Stimulated activated naive B cell treated with anti-CD40 and anti-IgM and Interleukin-4, amounts not matched to agents 10 μg/mL and 1 μg/mL and 100 μg/mL, for 72 hours (primary cell): ENCODE data around the gene SSX4B.
"Not testable (repeated sequence)": the region's sequence is repeated elsewhere in the genome, so short reads cannot be mapped to it uniquely, and the experiment has no call there.

Experiments used
- ATAC-seq, 2 donors: fragments of 150-1000 bp; cut with Tn5 transposase; replicated peaks; 2 replicates each; pipeline ENCODE4 v1.10.0; 2021; ENCODE audit warnings: moderate library complexity in 1 of 2
- DNase-seq: peaks from one replicate; pipeline ENCODE4 v3.0.0; 2021
- H3K27ac Mint-ChIP-seq: one replicate; pipeline ENCODE4 v1.8.0; 2022; ENCODE audit warnings: mild to moderate bottlenecking, mixed read lengths
- H3K27me3 Mint-ChIP-seq, 2 donors: one replicate each; pipeline ENCODE4 v1.8.0; 2022; ENCODE audit warnings: mixed read lengths in 2 of 2
- H3K36me3 Mint-ChIP-seq, 2 donors: one replicate each; pipeline ENCODE4 v1.8.0; 2022; ENCODE audit warnings: mixed read lengths in 2 of 2, mild to moderate bottlenecking in 1 of 2
- H3K4me1 Mint-ChIP-seq, 2 donors: one replicate each; pipeline ENCODE4 v1.8.0; 2022; ENCODE audit warnings: mixed read lengths in 2 of 2, mild to moderate bottlenecking in 1 of 2
- H3K4me3 Mint-ChIP-seq, 2 donors: one replicate each; pipeline ENCODE4 v1.8.0; 2022; ENCODE audit warnings: mild to moderate bottlenecking in 2 of 2, mixed read lengths in 2 of 2, moderate library complexity in 1 of 2
- H3K9me3 Mint-ChIP-seq, 2 donors: one replicate each; pipeline ENCODE4 v1.8.0; 2022; ENCODE audit warnings: mixed read lengths in 2 of 2, mild to moderate bottlenecking in 1 of 2

SSX4B gene

DNA sequence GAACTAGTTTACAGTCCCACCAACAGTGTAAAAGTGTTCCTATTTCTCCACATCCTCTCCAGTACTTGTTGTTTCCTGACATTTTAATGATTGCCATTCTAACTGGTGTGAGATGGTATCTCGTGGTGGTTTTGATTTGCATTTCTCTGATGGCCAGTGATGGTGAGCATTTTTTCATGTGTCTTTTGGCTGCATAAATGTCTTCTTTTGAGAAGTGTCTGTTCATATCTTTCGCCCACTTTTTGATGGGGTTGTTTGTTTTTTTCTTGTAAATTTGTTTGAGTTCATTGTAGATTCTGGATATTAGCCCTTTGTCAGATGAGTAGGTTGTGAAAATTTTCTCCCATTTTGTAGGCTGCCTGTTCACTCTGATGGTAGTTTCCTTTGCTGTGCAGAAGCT lies 14.8 kb downstream of the SSX4B start:
- H3K4me3 Mint-ChIP-seq, H3K27me3 Mint-ChIP-seq, DNase-seq, H3K9me3 Mint-ChIP-seq, H3K36me3 Mint-ChIP-seq, H3K27ac Mint-ChIP-seq, ATAC-seq, H3K4me1 Mint-ChIP-seq: not testable (repeated sequence)

DNA sequence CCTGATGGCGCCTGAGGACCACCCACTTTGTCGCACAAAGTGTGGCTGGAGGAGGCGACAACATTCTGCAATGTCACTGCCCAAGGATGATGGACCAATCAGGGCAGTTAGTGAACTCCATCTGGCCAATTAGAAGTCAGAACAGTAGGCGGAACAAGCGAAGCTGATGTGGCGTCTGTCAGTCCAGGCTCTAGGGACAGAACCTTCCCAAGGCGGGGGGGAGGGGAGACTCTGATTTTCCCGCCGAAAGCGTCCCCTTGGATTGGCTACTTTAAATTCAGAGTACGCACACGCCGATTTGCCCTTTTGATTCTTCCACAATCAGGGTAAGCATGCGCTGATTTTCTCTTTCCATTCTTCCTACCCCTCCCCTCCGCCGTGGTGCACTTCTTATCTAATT lies 28.5 kb downstream of the SSX4B start, which contains the start of gene SSX4:
Gene SSX4 (plus strand): TSS at position 301 of the 400 bp plus-strand sequence. CDS start 515 bp downstream, outside the sequence.
- not testable (repeated sequence) for H3K4me1 Mint-ChIP-seq, H3K27me3 Mint-ChIP-seq, H3K27ac Mint-ChIP-seq, DNase-seq, ATAC-seq, H3K36me3 Mint-ChIP-seq, H3K9me3 Mint-ChIP-seq, H3K4me3 Mint-ChIP-seq

DNA sequence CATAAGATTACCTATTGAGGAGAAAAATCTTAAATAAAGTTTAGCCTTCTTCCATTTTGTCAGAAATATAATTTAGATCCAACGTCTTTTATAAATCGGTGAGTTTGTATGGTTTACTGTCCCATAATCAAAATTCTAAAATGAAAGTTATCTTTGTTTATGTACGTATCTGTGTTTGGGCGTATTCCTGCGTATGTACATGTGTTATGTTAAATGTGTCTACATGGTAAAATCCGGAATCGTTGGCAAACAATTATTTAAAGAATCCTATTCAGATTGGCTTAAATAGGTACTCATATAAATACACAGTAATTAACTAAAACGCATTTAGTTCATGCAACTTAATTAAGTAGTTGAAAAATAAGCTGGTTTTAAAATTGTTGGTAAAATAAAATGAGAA lies 41.4 kb downstream of the SSX4B start:
- H3K4me3 Mint-ChIP-seq, ATAC-seq, H3K9me3 Mint-ChIP-seq, H3K27me3 Mint-ChIP-seq, H3K4me1 Mint-ChIP-seq, DNase-seq, H3K27ac Mint-ChIP-seq, H3K36me3 Mint-ChIP-seq: not testable (repeated sequence)

DNA sequence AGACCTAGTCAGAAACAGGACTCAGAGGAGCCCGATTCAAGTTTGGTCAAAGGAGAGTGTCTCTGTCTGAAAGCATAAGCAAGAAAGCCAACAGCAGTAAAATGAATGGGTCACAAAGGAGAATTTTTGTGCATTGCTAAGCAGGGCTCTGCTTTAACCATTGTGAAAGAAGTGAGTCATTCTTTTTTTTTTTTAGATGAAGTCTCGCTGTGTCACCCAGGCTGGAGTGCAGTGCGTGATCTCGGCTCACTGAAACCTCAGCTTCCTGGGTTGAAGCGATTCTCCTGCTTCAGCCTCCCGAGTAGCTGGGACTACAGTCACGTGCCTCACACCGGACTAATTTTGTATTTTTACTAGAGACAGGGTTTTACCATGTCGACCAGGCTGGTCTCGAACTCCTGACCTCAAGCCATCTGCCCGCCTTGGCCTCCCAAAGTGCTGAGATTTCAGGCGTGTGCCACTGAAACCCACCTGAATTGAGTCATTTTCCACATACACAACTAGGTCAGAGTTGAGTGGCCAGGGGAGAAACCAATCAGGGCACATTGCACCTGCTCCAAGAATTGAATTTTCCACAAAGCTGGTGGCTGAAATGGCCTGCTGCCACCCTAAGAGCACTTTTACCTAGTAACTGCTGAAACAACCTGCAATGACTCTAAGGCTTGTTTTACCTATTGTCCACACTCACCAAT lies 43.9 kb downstream of the SSX4B start:
- not testable (repeated sequence) for H3K4me1 Mint-ChIP-seq, H3K36me3 Mint-ChIP-seq, H3K4me3 Mint-ChIP-seq, H3K27ac Mint-ChIP-seq, DNase-seq, H3K9me3 Mint-ChIP-seq, H3K27me3 Mint-ChIP-seq
- ATAC-seq: peak in 1 of 2 donors; percentile 53

DNA sequence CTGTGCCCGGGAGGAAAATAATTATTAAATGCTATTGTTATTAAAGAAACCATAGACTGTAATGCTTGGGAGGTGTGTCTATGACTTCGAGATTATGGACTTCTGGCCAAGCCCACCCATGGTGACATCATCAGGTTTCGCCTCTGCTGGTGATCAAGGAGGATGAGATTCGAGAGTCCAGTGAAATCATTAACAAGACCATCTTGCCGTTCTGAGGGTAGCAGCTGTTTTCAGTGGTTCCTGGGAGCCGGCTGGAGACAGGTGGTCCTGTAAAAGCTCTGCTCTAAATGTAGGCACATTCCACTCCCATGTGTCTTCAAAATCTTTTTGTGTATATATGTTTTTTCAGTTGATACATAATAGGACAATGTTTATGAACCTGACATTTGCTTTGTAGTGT lies 52.5 kb downstream of the SSX4B start:
- not testable (repeated sequence) for ATAC-seq, H3K4me3 Mint-ChIP-seq, H3K36me3 Mint-ChIP-seq, H3K4me1 Mint-ChIP-seq, H3K9me3 Mint-ChIP-seq, H3K27ac Mint-ChIP-seq, DNase-seq, H3K27me3 Mint-ChIP-seq

DNA sequence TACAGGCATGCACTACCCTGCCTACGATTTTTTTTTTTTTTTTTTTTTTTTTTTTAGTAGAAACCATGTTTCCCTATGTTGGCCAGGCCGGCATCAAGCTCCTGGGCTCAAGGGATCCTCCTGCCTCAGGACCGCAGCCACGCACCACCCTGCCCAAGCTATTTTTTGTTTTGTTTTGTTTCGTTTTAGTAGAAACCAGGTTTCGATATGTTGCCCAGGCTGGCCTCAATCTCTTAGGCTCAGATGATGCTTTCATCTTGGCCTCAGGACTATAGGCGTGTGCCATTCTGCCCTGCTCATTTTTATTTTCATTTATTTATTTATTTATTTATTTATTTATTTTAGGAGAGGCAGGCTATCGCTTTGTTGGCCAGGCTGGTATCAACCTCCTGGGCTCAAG lies 54.1 kb downstream of the SSX4B start:
- H3K4me1 Mint-ChIP-seq: no peaks in the 10 kb centered on the region
- no peaks in the 10 kb centered on the region for H3K9me3 Mint-ChIP-seq
- no peak for ATAC-seq
- H3K27ac Mint-ChIP-seq: no peak overlapping the region
- no peak overlapping the region for H3K4me3 Mint-ChIP-seq
- DNase-seq: no peak
- H3K27me3 Mint-ChIP-seq: peaks cover 0 to 4% of the 10 kb centered on the region in 2 donors
- no peaks in the 10 kb centered on the region for H3K36me3 Mint-ChIP-seq

DNA sequence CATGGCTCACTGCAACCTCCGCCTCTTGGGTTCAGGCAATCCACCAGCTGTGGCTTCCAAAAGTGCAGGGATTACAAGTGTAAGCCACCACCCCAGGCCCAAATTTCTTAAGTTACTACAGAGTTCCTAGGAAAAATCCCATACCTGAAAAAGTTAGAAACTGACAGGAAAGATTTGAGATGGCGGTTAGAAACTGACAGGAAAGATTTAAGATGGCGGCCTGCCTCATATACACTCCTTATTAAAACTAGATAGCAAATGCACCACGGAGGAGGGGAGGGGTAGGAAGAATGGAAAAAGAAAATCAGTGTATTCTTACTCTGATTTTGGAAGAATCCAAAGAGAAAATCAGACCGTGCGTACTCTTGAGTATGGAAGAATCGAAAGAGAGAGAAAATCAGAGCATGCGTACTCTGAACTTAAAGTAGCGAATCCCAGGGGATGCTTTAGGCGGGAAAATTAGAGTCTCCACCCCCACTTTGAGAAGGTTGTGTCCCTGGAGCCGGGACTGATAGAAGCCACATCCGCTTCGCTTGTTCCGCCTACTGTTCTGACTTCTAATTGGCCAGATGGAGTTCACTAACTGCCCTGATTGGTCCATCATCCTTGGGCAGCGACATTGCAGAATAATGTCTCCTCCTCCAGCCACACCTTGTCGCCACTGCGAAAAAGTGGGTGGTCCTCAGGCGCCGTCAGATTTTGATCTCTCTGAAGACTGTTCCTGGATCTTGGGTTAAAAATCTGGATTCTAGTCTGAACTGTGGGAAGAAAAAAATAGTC lies 55.3 kb downstream of the SSX4B start, which contains the start of gene SSX3:
Gene SSX3 (minus strand): TSS at position 389 of the 780 bp plus-strand sequence. CDS start 1,454 bp downstream, outside the sequence.
- not testable (repeated sequence) for H3K4me1 Mint-ChIP-seq, H3K27ac Mint-ChIP-seq, H3K27me3 Mint-ChIP-seq, H3K4me3 Mint-ChIP-seq, H3K36me3 Mint-ChIP-seq, DNase-seq, H3K9me3 Mint-ChIP-seq, ATAC-seq
